ENCODE data around the gene PHYHD1.

DNA sequence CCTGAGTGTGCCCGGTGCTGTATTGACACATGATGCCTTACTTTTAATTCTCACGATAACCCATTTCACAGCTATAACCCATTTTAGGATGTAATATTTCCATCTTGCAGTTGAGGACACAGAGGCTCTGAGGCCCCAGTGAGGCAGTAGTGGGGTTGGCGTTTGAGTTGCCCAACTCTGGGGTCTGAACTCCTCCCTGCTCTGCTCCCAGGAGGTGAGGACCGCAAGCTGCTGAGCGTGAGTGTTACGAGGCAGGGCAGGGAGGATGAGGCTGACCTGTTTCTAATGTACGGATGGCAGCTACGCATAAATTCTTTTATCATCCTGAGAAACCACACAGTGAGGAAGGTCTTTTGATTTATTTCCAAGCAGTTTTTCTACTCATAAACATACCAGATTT is 27.4 kb upstream of the PHYHD1 start:
- TF ChIP-seq EZH2 (IDR thresholded peaks at IDR 0.05; ENCODE audit: low read length, unreplicated experiment) = no peak
- TF ChIP-seq, protein P1, sequence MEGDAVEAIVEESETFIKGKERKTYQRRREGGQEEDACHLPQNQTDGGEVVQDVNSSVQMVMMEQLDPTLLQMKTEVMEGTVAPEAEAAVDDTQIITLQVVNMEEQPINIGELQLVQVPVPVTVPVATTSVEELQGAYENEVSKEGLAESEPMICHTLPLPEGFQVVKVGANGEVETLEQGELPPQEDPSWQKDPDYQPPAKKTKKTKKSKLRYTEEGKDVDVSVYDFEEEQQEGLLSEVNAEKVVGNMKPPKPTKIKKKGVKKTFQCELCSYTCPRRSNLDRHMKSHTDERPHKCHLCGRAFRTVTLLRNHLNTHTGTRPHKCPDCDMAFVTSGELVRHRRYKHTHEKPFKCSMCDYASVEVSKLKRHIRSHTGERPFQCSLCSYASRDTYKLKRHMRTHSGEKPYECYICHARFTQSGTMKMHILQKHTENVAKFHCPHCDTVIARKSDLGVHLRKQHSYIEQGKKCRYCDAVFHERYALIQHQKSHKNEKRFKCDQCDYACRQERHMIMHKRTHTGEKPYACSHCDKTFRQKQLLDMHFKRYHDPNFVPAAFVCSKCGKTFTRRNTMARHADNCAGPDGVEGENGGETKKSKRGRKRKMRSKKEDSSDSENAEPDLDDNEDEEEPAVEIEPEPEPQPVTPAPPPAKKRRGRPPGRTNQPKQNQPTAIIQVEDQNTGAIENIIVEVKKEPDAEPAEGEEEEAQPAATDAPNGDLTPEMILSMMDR (conservative IDR thresholded peaks at IDR 0.05; ENCODE audit: low read depth, low read length) = no peak
- no peak for TF ChIP-seq EZH2phosphoT487 (IDR thresholded peaks at IDR 0.05; ENCODE audit: borderline replicate concordance, low read length)
